H9 (cell line): ENCODE results near the gene TCF7L1. TPM values are rescaled to one million over a fixed set of nuclear protein-coding genes. Genes with fewer than 3 reads are reported as not detected.

ENCODE experiments used
- DNase-seq: peaks from one replicate; pipeline ENCODE4 v3.0.0-alpha.2; 2017
- H2AFZ ChIP-seq: one replicate; pipeline ENCODE4 v1.6.1; 2013; ENCODE audit warnings: mild to moderate bottlenecking, low read length, control low read depth, moderate library complexity
- H2AK5ac ChIP-seq: 2 replicates; pipeline ENCODE4 v1.6.1; 2013; ENCODE audit warnings: low read length, control low read depth, mixed read lengths; ENCODE audit not compliant: insufficient read length
- H2BK120ac ChIP-seq: one replicate; pipeline ENCODE4 v1.6.1; 2013; ENCODE audit warnings: low read depth, mild to moderate bottlenecking, low read length, control low read depth, inconsistent platforms; ENCODE audit not compliant: poor library complexity, severe bottlenecking
- H2BK12ac ChIP-seq: 2 replicates; pipeline ENCODE4 v1.6.1; 2013; ENCODE audit warnings: low read length, control low read depth, mixed read lengths, low read depth; ENCODE audit not compliant: insufficient read length
- H2BK15ac ChIP-seq: 2 replicates; pipeline ENCODE4 v1.6.1; 2013; ENCODE audit warnings: low read depth, low read length, control low read depth
- H2BK20ac ChIP-seq: one replicate; pipeline ENCODE4 v1.6.1; 2013; ENCODE audit warnings: low read depth, mild to moderate bottlenecking, low read length, control low read depth, inconsistent platforms; ENCODE audit not compliant: poor library complexity, severe bottlenecking
- H2BK5ac ChIP-seq: 2 replicates; pipeline ENCODE4 v1.6.1; 2013; ENCODE audit warnings: low read length, control low read depth, mixed read lengths; ENCODE audit not compliant: insufficient read length
- H3K14ac ChIP-seq: 2 replicates; pipeline ENCODE4 v1.6.1; 2013; ENCODE audit warnings: low read length, control low read depth; ENCODE audit not compliant: insufficient read depth
- H3K18ac ChIP-seq: 2 replicates; pipeline ENCODE4 v1.6.1; 2013; ENCODE audit warnings: low read depth, mild to moderate bottlenecking, mixed read lengths, low read length, control low read depth; ENCODE audit not compliant: insufficient read length
- H3K23ac ChIP-seq: 2 replicates; pipeline ENCODE4 v1.6.1; 2013; ENCODE audit warnings: low read length, control low read depth, mixed read lengths, low read depth; ENCODE audit not compliant: insufficient read length
- H3K23me2 ChIP-seq: 2 replicates; pipeline ENCODE4 v1.6.1; 2013; ENCODE audit warnings: low read depth, mild to moderate bottlenecking, mixed read lengths, low read length, control low read depth; ENCODE audit not compliant: insufficient read length, poor library complexity, severe bottlenecking
- H3K27ac ChIP-seq: 2 replicates; pipeline ENCODE4 v1.5.1; 2013; ENCODE audit warnings: low read length, control low read depth, mixed read lengths, low read depth; ENCODE audit not compliant: insufficient read length
- H3K27me3 ChIP-seq: 2 replicates; pipeline ENCODE4 v1.6.1; 2013; ENCODE audit warnings: low read length, control low read depth, inconsistent platforms; ENCODE audit not compliant: insufficient read depth
- H3K4ac ChIP-seq: 2 replicates; pipeline ENCODE4 v1.6.1; 2013; ENCODE audit warnings: low read depth, mild to moderate bottlenecking, control low read depth, inconsistent platforms, low read length, moderate library complexity
- H3K4me1 ChIP-seq: 2 replicates; pipeline ENCODE4 v1.6.1; 2013; ENCODE audit warnings: low read length, control low read depth, inconsistent platforms; ENCODE audit not compliant: insufficient read depth
- H3K4me2 ChIP-seq: 2 replicates; pipeline ENCODE4 v1.6.1; 2013; ENCODE audit warnings: low read length, control low read depth, mixed read lengths; ENCODE audit not compliant: insufficient read length, insufficient read depth
- H3K56ac ChIP-seq: 2 replicates; pipeline ENCODE4 v1.6.1; 2013; ENCODE audit warnings: low read depth, mild to moderate bottlenecking, mixed read lengths, low read length, control low read depth; ENCODE audit not compliant: insufficient read length
- H3K79me1 ChIP-seq: 2 replicates; pipeline ENCODE4 v1.6.1; 2013; ENCODE audit warnings: low read depth, mild to moderate bottlenecking, moderate library complexity, low read length, control low read depth, inconsistent platforms; ENCODE audit not compliant: insufficient read depth, poor library complexity, severe bottlenecking
- H3K79me2 ChIP-seq: 2 replicates; pipeline ENCODE4 v1.6.1; 2013; ENCODE audit warnings: low read length, control low read depth, inconsistent platforms; ENCODE audit not compliant: insufficient read depth
- H3K9ac ChIP-seq: 2 replicates; pipeline ENCODE4 v1.6.1; 2013; ENCODE audit warnings: low read length, control low read depth, mixed read lengths; ENCODE audit not compliant: insufficient read length; ENCODE audit errors: extremely low read depth
- H3K9me3 ChIP-seq: one replicate; pipeline ENCODE4 v1.6.1; 2013; ENCODE audit warnings: low read depth, low read length, inconsistent platforms; ENCODE audit not compliant: control insufficient read depth
- H3T11ph ChIP-seq: one replicate; pipeline ENCODE4 v1.6.1; 2013; ENCODE audit warnings: mild to moderate bottlenecking, low read length, control low read depth, inconsistent platforms
- H4K20me1 ChIP-seq: one replicate; pipeline ENCODE4 v1.6.1; 2013; ENCODE audit not compliant: control insufficient read depth, insufficient read length, insufficient read depth
- H4K5ac ChIP-seq: 2 replicates; pipeline ENCODE4 v1.6.1; 2013; ENCODE audit warnings: low read depth, mild to moderate bottlenecking, mixed read lengths, low read length, control low read depth; ENCODE audit not compliant: insufficient read length
- H4K8ac ChIP-seq: replicated peaks from 2 replicates; pipeline ENCODE4 v1.6.1; 2013; ENCODE audit warnings: low read length, control low read depth, mixed read lengths, low read depth; ENCODE audit not compliant: insufficient read length
- H4K91ac ChIP-seq: 2 replicates; pipeline ENCODE4 v1.6.1; 2013; ENCODE audit warnings: low read depth, mild to moderate bottlenecking, moderate library complexity, mixed read lengths, low read length, control low read depth; ENCODE audit not compliant: insufficient read length
- H3K27ac Mint-ChIP-seq, 3 experiments: 2 replicates in 2 of 3; 3 replicates in 1 of 3; pipeline ENCODE4 v1.8.0; 2020 to 2021; ENCODE audit warnings: mixed read lengths in 3 of 3, mild to moderate bottlenecking in 1 of 3, moderate library complexity in 1 of 3
- H3K27me3 Mint-ChIP-seq: 2 replicates; pipeline ENCODE4 v1.8.0; 2021; ENCODE audit warnings: low read depth, mild to moderate bottlenecking, moderate library complexity, mixed read lengths
- H3K36me3 Mint-ChIP-seq, 3 experiments: 2 replicates in 2 of 3; 3 replicates in 1 of 3; pipeline ENCODE4 v1.8.0; 2020 to 2021; ENCODE audit warnings: low read depth in 3 of 3, mixed read lengths in 3 of 3; ENCODE audit not compliant: insufficient read depth in 1 of 3
- H3K4me1 Mint-ChIP-seq, 2 experiments: 2 replicates each; pipeline ENCODE4 v1.8.0; 2020; ENCODE audit warnings: mixed read lengths in 2 of 2
- H3K4me3 Mint-ChIP-seq, 2 experiments: 2 replicates in 1 of 2; 3 replicates in 1 of 2; pipeline ENCODE4 v1.8.0; 2020 to 2021; ENCODE audit warnings: mild to moderate bottlenecking in 2 of 2, mixed read lengths in 2 of 2, moderate library complexity in 1 of 2
- H3K9me3 Mint-ChIP-seq, 2 experiments: 2 replicates in 1 of 2; 3 replicates in 1 of 2; pipeline ENCODE4 v1.8.0; 2020; ENCODE audit warnings: mild to moderate bottlenecking in 2 of 2, mixed read lengths in 2 of 2, moderate library complexity in 1 of 2
- CTCF ChIP-seq: fragments of 200-600 bp; sonication (generic); conservative IDR thresholded peaks from 3 replicates; pipeline ENCODE4 v1.8.0; 2021; ENCODE audit warnings: antibody characterized with exemption, mild to moderate bottlenecking
- WGBS: extraction: QIAGEN DNeasy Blood & Tissue Kit; methylation state at CpG from one replicate; pipeline ENCODE4 v1.1.7; 2013; ENCODE audit warnings: missing lambda C conversion rate, low lambda C conversion rate, mixed read lengths; ENCODE audit not compliant: insufficient read length; ENCODE audit errors: extremely low coverage; 5-methylcytosine and 5-hydroxymethylcytosine counted together
- total RNA-seq: library from RNA; stranded (reverse); gene quantifications from 2 replicates; pipeline ENCODE4 v1.2.1, GENCODE V29; 2021

The TCF7L1 gene
- total RNA-seq, 1 experiment from 2014 or later, result 112 TPM

GRCh38 chr2:85247610-85248009 is 114.4 kb downstream of the TCF7L1 start:
- Histone ChIP-seq H3K27me3 (no peaks in the 10 kb centered on the region), H3K9me3 (no peaks in the 10 kb centered on the region), H2BK12ac (no peak overlapping the region), H4K91ac (no peak overlapping the region), H3K23me2 (peaks cover 3% of the 10 kb centered on the region), H4K8ac (no peak overlapping the region), H2BK20ac (no peak overlapping the region), H3K79me2 (peaks cover 31% of the 10 kb centered on the region; the same call in 1 of the 2 replicates), H3K4ac (no peak overlapping the region), H3K14ac (no peak overlapping the region), H3K79me1 (peaks cover 18% of the 10 kb centered on the region), H3K4me1 (peaks cover 55% of the 10 kb centered on the region), H3T11ph (no peak overlapping the region), H2BK120ac (no peak overlapping the region), H2AK5ac (no peak overlapping the region), H4K20me1 (no peaks in the 10 kb centered on the region), H3K4me2 (peak overlapping the region; percentile 56), H2BK15ac (no peak overlapping the region), H3K27ac (peak overlapping the region; percentile 72), H2BK5ac (no peak overlapping the region), H2AFZ (no peak overlapping the region), H3K9ac (no peak overlapping the region), H3K23ac (no peak overlapping the region), H3K56ac (no peak overlapping the region), H3K18ac (no peak overlapping the region), H4K5ac (no peak overlapping the region)
- Mint-ChIP-seq H3K4me3 (peak overlapping the region; percentile 4 to 57; a peak in 2 of 5 replicates), H3K27ac (peak overlapping the region; percentile 30 to 95 (median 93); a peak in 6 of 7 replicates), H3K36me3 (peaks cover 11 to 14% (median 13%) of the 10 kb centered on the region in 3 experiments; a peak in 6 of 7 replicates), H3K9me3 (peaks cover 0 to 2% of the 10 kb centered on the region in 2 experiments; a peak in 1 of 5 replicates), H3K27me3 (peaks cover 1% of the 10 kb centered on the region; the same call in 1 of the 2 replicates), H3K4me1 (peaks cover 88 to 90% of the 10 kb centered on the region in 2 experiments)
- no peak for DNase-seq
- TF ChIP-seq CTCF, result no peak; the same call in 2 of the 3 replicates
- WGBS, result no CpG with 5 or more reads among the region's 8 CpGs
